ENCODE results near the gene TLE4. TPM values are rescaled to one million over a fixed set of nuclear protein-coding genes. Genes with fewer than 3 reads are reported as not detected.

TLE4 gene
- total RNA-seq, 1 experiment from 2014 or later, result 8.7 TPM

DNA sequence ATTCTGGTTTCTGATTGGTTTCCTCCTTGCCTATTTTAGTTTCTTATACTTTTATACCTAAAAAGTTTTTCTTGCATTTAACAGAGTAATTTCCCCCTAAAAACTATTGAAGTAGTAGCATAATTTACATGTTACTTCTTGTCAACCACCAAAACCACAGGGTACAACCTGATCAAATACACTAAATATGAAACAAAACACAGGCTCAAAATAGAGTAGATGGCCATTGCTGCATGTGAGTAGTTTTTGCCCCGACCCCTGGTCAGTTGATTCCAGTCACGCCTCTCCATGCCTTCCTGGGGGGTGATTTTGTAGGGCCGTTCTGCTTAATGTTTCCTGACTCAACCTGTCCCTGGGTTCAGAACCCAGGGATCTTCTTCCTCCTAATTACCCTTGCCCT lies 101.8 kb downstream of the TLE4 start:
- no TSS peak for BruUV-seq (replicated peaks)
- Mint-ChIP-seq H3K9me3 (ENCODE audit: unreplicated experiment) (no peaks in the 10 kb centered on the region), H3K27me3 (ENCODE audit: insufficient read depth, unreplicated experiment) (no peaks in the 10 kb centered on the region), H3K4me3 (ENCODE audit: unreplicated experiment) (no peak overlapping the region), H3K4me1 (ENCODE audit: insufficient read depth, unreplicated experiment) (peaks cover 19% of the 10 kb centered on the region), H3K27ac (ENCODE audit: low read depth, unreplicated experiment) (no peak overlapping the region), H3K36me3 (ENCODE audit: insufficient read depth, unreplicated experiment) (no peaks in the 10 kb centered on the region)
- intact Hi-C loops (cut with micrococcal nuclease), result loop anchor here (10.0 kb wide), 1 partner anchor 99 kb away; the partner anchor contains the start of gene TLE4
- POLR2A ChIA-PET, result no interaction called here
- CTCF ChIA-PET, result interaction anchor here (0.6 kb wide), 1 partner anchor 49 kb away, joined by 3 read pairs; no protein-coding TSS in a partner anchor
- TF ChIP-seq, protein P1, sequence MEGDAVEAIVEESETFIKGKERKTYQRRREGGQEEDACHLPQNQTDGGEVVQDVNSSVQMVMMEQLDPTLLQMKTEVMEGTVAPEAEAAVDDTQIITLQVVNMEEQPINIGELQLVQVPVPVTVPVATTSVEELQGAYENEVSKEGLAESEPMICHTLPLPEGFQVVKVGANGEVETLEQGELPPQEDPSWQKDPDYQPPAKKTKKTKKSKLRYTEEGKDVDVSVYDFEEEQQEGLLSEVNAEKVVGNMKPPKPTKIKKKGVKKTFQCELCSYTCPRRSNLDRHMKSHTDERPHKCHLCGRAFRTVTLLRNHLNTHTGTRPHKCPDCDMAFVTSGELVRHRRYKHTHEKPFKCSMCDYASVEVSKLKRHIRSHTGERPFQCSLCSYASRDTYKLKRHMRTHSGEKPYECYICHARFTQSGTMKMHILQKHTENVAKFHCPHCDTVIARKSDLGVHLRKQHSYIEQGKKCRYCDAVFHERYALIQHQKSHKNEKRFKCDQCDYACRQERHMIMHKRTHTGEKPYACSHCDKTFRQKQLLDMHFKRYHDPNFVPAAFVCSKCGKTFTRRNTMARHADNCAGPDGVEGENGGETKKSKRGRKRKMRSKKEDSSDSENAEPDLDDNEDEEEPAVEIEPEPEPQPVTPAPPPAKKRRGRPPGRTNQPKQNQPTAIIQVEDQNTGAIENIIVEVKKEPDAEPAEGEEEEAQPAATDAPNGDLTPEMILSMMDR (IDR thresholded peaks at IDR 0.05; ENCODE audit: unreplicated experiment), result no peak
- DNase-seq (ENCODE audit: unreplicated experiment), result no peak

DNA sequence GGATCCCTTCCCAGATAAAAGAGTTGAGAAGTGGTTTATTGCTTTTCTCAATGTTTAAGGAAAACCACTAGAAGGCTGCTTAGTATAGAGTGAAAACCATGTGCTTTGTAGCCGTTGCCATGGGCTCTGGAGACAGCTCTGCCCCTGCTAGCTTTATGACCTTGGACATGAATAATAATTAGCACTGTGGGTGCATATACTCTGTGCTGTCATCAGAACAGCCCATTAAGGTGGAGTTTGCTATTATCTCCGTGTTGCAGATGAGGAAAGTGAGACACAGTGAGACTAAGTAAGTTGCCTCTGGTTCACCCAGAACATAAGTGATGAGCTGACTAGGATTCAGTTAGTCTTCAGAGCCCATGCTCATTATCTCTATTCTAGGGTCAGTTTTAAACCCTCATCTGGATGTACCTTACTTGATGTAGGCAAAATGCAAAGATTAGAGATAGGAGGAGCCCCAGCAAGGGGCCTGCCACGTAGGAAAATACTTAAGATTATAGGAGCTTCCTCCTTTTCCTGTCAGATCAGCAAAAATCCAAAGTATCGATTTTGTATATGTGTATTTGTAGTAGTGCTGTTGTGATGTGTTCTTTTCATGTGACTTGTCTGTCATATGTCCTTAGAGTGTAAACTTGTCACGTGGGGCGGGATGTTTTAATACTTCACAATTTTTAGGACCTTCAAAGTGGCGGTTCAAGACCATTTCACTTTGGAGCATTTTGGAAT lies 102.5 kb downstream of the TLE4 start:
- TF ChIP-seq, protein P1 (IDR thresholded peaks at IDR 0.05; ENCODE audit: unreplicated experiment), result no peak
- DNase-seq (ENCODE audit: unreplicated experiment), result no peak
- CTCF ChIA-PET, result no interaction called here
- no peaks in the 10 kb centered on the region for H3K9me3 Mint-ChIP-seq (ENCODE audit: unreplicated experiment)
- POLR2A ChIA-PET, result no interaction called here
- no peaks in the 10 kb centered on the region for H3K36me3 Mint-ChIP-seq (ENCODE audit: insufficient read depth, unreplicated experiment)
- intact Hi-C loops (cut with micrococcal nuclease), result loop anchor here (10.0 kb wide), 1 partner anchor 99 kb away; the partner anchor contains the start of gene TLE4
- H3K27me3 Mint-ChIP-seq (ENCODE audit: insufficient read depth, unreplicated experiment), result no peaks in the 10 kb centered on the region
- BruUV-seq (replicated peaks), result no TSS peak
- H3K4me1 Mint-ChIP-seq (ENCODE audit: insufficient read depth, unreplicated experiment), result peaks cover 15% of the 10 kb centered on the region
- no peak overlapping the region for H3K27ac Mint-ChIP-seq (ENCODE audit: low read depth, unreplicated experiment)
- no peak overlapping the region for H3K4me3 Mint-ChIP-seq (ENCODE audit: unreplicated experiment)

DNA sequence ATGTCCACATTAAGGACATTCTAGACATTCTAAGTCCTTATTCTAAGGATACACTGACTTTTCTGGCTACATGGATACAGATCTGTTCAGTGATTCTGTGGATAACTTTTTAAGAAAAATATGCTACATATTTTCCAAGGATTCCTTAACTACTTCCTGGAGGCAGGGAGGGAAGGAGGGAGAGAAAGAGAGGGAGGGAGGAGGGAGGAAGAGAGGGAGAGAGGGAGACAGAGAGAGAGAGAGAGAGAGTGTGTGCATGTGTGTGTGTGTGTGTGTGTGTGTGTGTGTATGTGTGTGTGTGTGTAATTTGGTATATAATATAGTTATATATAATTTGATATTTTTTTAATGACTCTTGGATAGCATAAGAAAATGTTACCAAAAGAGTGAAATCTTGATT lies 109.8 kb downstream of the TLE4 start:
- BruUV-seq (replicated peaks), result no TSS peak
- DNase-seq (ENCODE audit: unreplicated experiment), result no peak
- ChIA-PET CTCF (no interaction called here), POLR2A (no interaction called here)
- Mint-ChIP-seq H3K27ac (ENCODE audit: low read depth, unreplicated experiment) (peak overlapping the region; percentile 13), H3K27me3 (ENCODE audit: insufficient read depth, unreplicated experiment) (no peaks in the 10 kb centered on the region), H3K4me3 (ENCODE audit: unreplicated experiment) (no peak overlapping the region), H3K36me3 (ENCODE audit: insufficient read depth, unreplicated experiment) (no peaks in the 10 kb centered on the region), H3K9me3 (ENCODE audit: unreplicated experiment) (no peaks in the 10 kb centered on the region), H3K4me1 (ENCODE audit: insufficient read depth, unreplicated experiment) (peaks cover 6% of the 10 kb centered on the region)
- intact Hi-C loops (cut with micrococcal nuclease), result no loop called here
- TF ChIP-seq, protein P1 (IDR thresholded peaks at IDR 0.05; ENCODE audit: unreplicated experiment), result no peak

DNA sequence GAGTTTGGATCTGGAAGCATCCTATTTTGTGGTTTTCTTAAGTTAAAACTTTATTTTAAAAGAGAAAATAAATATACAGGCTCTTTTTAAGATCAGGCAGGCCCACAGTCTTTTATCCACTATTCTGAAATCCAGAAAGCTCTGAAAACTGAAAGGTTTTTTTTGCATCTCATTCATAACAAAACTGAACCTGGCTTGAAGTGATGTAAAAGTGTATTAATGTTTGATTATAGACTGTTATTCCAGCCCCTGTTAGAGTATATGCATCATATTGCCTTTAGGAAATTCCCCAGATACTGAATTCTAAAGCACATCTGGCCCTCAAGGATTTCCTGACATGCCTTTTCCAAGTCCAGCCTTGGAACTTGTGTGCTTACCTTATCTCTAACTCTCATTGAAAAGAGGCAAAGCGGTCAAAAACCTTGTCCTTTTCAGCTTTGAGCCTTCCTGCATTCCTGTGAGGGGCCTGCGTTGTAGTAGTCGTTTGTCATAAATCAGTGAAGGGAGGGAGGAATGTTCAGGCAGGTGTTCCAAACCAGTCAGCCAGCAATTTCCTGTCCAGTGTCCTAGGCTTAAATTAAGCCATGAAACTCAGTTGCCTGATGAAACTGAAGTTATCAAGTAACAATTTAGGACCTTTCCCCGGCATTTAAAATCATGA lies 110.4 kb downstream of the TLE4 start:
- POLR2A ChIA-PET, result no interaction called here
- peaks cover 11% of the 10 kb centered on the region for H3K4me1 Mint-ChIP-seq (ENCODE audit: insufficient read depth, unreplicated experiment)
- peak overlapping the region; percentile 13 for H3K27ac Mint-ChIP-seq (ENCODE audit: low read depth, unreplicated experiment)
- H3K27me3 Mint-ChIP-seq (ENCODE audit: insufficient read depth, unreplicated experiment), result no peaks in the 10 kb centered on the region
- CTCF ChIA-PET, result no interaction called here
- intact Hi-C loops (cut with micrococcal nuclease), result no loop called here
- H3K9me3 Mint-ChIP-seq (ENCODE audit: unreplicated experiment), result no peaks in the 10 kb centered on the region
- TF ChIP-seq, protein P1 (IDR thresholded peaks at IDR 0.05; ENCODE audit: unreplicated experiment), result no peak
- H3K36me3 Mint-ChIP-seq (ENCODE audit: insufficient read depth, unreplicated experiment), result no peaks in the 10 kb centered on the region
- no peak for DNase-seq (ENCODE audit: unreplicated experiment)
- BruUV-seq (replicated peaks), result no TSS peak
- no peak overlapping the region for H3K4me3 Mint-ChIP-seq (ENCODE audit: unreplicated experiment)
